T-cell (primary cell): ENCODE data around the gene CENPM. TPM values are rescaled to one million over a fixed set of nuclear protein-coding genes. Genes with fewer than 3 reads are reported as not detected.
A peak's percentile ranks its signal among the peaks of the same experiment; 100 is the strongest.

Experiments used
- ATAC-seq, 4 experiments: fragments of 200-7000 bp in 3 of 4; fragments of 150-1000 bp in 1 of 4; cut with Tn5 transposase; replicated peaks in 1 of 4; 1 replicate in 3 of 4; 2 replicates in 1 of 4; pipeline ENCODE4 v1.10.0; 2021; ENCODE audit warnings: moderate library complexity in 3 of 4, mild to moderate bottlenecking in 2 of 4, moderate number of reproducible peaks in 1 of 4
- CTCF ChIA-PET, 2 donors: fragments of 300-600 bp; sonication (Branson Sonifier 250); formaldehyde crosslinking; loops; one replicate each; lab custom pipeline; 2022; ENCODE audit warnings: antibody characterized with exemption in 2 of 2; lab: Charles Lee
- POLR2A ChIA-PET, 2 donors: fragments of 300-600 bp; sonication (Branson Sonifier 250); formaldehyde crosslinking; loops; one replicate each; lab custom pipeline; 2022; ENCODE audit warnings: antibody characterized with exemption in 2 of 2; lab: Charles Lee
- DNase-seq, 35 experiments: peaks; one replicate each; pipeline versions ENCODE4 v3.0.0 to v3.0.0-alpha.2; 2013 to 2023
- H3K27ac ChIP-seq: one replicate; pipeline ENCODE4 v1.5.1; 2013; ENCODE audit warnings: low read length
- H3K27me3 ChIP-seq, 2 experiments: replicated peaks in 1 of 2; 1 replicate in 1 of 2; 2 replicates in 1 of 2; pipeline versions ENCODE4 v1.6.1 to v1.7.0; 2013; ENCODE audit warnings: low read length in 1 of 2, mixed read lengths in 1 of 2; ENCODE audit not compliant: control insufficient read depth in 2 of 2, insufficient read depth in 2 of 2; ENCODE audit errors: extremely low read depth in 1 of 2
- H3K36me3 ChIP-seq, 2 donors: 1 replicate in 1 of 2; 2 replicates in 1 of 2; pipeline versions ENCODE4 v1.6.1 to v1.7.0; 2013; ENCODE audit warnings: low read length in 1 of 2; ENCODE audit not compliant: control insufficient read depth in 2 of 2, insufficient read depth in 1 of 2; ENCODE audit errors: extremely low read depth in 1 of 2
- H3K4me1 ChIP-seq, 2 experiments: 1 replicate in 1 of 2; 2 replicates in 1 of 2; pipeline versions ENCODE4 v1.6.1 to v1.7.0; 2013; ENCODE audit warnings: low read length in 2 of 2, mixed read lengths in 1 of 2; ENCODE audit not compliant: insufficient read depth in 2 of 2, control insufficient read depth in 1 of 2; ENCODE audit errors: extremely low read depth in 1 of 2
- H3K4me3 ChIP-seq, 2 donors: 1 replicate in 1 of 2; 2 replicates in 1 of 2; pipeline versions ENCODE4 v1.5.1 to v1.7.0; 2013; ENCODE audit warnings: mild to moderate bottlenecking in 2 of 2, low read length in 1 of 2, moderate library complexity in 1 of 2; ENCODE audit not compliant: control insufficient read depth in 1 of 2; ENCODE audit errors: extremely low read depth in 1 of 2
- H3K9me3 ChIP-seq: 2 replicates; pipeline ENCODE4 v1.7.0; 2013
- H3K27ac Mint-ChIP-seq, 2 donors: one replicate each; pipeline ENCODE4 v1.8.0; 2020 to 2021; ENCODE audit warnings: mild to moderate bottlenecking in 2 of 2, mixed read lengths in 2 of 2
- H3K27me3 Mint-ChIP-seq, 2 donors: one replicate each; pipeline ENCODE4 v1.8.0; 2021 to 2022; ENCODE audit warnings: mixed read lengths in 2 of 2
- H3K36me3 Mint-ChIP-seq: one replicate; pipeline ENCODE4 v1.8.0; 2021; ENCODE audit warnings: mixed read lengths
- H3K4me1 Mint-ChIP-seq, 3 donors: one replicate each; pipeline ENCODE4 v1.8.0; 2020 to 2022; ENCODE audit warnings: mixed read lengths in 3 of 3, mild to moderate bottlenecking in 1 of 3
- H3K4me3 Mint-ChIP-seq, 3 donors: one replicate each; pipeline ENCODE4 v1.8.0; 2020 to 2022; ENCODE audit warnings: mild to moderate bottlenecking in 3 of 3, mixed read lengths in 3 of 3, moderate library complexity in 3 of 3
- H3K9me3 Mint-ChIP-seq, 3 donors: one replicate each; pipeline ENCODE4 v1.8.0; 2020 to 2022; ENCODE audit warnings: mixed read lengths in 3 of 3
- WGBS: methylation state at CpG from one replicate; pipeline ENCODE4 v1.1.5; 2013; ENCODE audit warnings: missing lambda C conversion rate; ENCODE audit not compliant: insufficient coverage; 5-methylcytosine and 5-hydroxymethylcytosine counted together
- total RNA-seq, 35 experiments: library from RNA in 6 of 35; stranded (reverse) in 6 of 35; fragments of 120-200 nt in 1 of 35; gene quantifications; one replicate each; pipeline versions ENCODE4 v1.2.1 to v1.2.4 and lab custom pipeline; 2013 to 2026

Gene CENPM
- total RNA-seq, 5 donors from 2014 or later (not counting 1 experiment from before 2014, with no cell fraction given), result 5.1 to 16.7 (median 7.9) TPM

DNA sequence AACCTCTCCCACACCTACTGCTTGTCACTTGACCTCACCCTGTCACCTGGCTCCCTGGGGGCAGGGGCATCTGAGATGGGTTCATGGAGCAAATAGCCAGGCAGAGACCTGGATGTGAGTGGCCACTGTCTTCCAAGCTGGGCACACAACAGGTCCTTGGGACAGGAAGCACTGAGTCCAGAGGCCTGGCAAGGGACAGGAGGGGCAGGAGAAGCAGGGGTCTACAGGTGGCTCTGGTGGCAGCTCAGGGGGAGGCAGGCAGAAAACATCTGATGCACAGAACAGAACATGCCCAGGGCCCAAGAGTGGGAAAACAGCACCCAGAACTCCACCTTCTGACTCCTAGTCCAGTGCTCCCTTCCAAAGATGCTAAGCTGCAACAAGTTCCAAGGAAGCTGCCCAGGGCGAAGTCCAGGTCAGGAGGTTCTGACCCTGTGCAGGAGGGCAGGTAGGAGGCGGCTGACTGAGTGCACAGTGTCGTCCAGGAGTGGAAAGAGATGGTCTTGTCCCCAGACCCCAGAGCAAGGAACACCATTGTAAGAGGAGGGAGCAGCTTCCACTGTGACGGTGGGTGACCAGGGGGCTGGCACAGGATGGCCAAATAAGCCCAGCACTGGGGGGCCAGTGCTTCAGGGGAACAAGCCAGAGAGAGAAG is 23.9 kb downstream of the CENPM start:
- H3K27ac ChIP-seq, result no peak overlapping the region
- 81% methylated on average over 3 of the region's 4 CpGs for WGBS
- H3K36me3 ChIP-seq, result no peaks in the 10 kb centered on the region
- Mint-ChIP-seq H3K27me3 (no peaks in the 10 kb centered on the region), H3K27ac (no peak overlapping the region), H3K4me3 (no peak overlapping the region), H3K9me3 (no peaks in the 10 kb centered on the region), H3K36me3 (no peaks in the 10 kb centered on the region), H3K4me1 (peaks cover 23 to 29% (median 27%) of the 10 kb centered on the region in 3 donors)
- ATAC-seq, result no peak
- no peak overlapping the region for H3K4me3 ChIP-seq
- H3K9me3 ChIP-seq, result no peaks in the 10 kb centered on the region
- POLR2A ChIA-PET, result interaction anchor here (0.7 to 1.0 kb wide), 3 partner anchors 11 to 225 kb away, joined by 3 to 6 read pairs (median 3); no protein-coding TSS in a partner anchor
- peaks cover 0 to 36% of the 10 kb centered on the region in 2 experiments for H3K27me3 ChIP-seq
- H3K4me1 ChIP-seq, result peaks cover 3 to 46% of the 10 kb centered on the region in 2 experiments
- DNase-seq, result no peak
- CTCF ChIA-PET, result interaction anchor here in 1 of 2 donors (0.6 to 1.7 kb wide), 2 partner anchors 18 to 84 kb away, joined by 3 to 6 read pairs; no protein-coding TSS in a partner anchor

- Mint-ChIP-seq H3K4me3 (no peak overlapping the region), H3K27ac (no peak overlapping the region), H3K4me1 (peaks cover 21 to 25% (median 24%) of the 10 kb centered on the region in 3 donors), H3K36me3 (no peaks in the 10 kb centered on the region), H3K27me3 (no peaks in the 10 kb centered on the region), H3K9me3 (no peaks in the 10 kb centered on the region)
- ATAC-seq, result no peak
- Histone ChIP-seq H3K9me3 (no peaks in the 10 kb centered on the region), H3K4me1 (peaks cover 3 to 48% of the 10 kb centered on the region in 2 experiments), H3K27me3 (peaks cover 0 to 44% of the 10 kb centered on the region in 2 experiments), H3K27ac (no peak overlapping the region), H3K4me3 (no peak overlapping the region), H3K36me3 (no peaks in the 10 kb centered on the region)
- POLR2A ChIA-PET, result interaction anchor here (0.7 kb wide), 2 partner anchors 26 to 60 kb away, joined by 6 to 9 read pairs; no protein-coding TSS in a partner anchor
- CTCF ChIA-PET, result no interaction called here
- WGBS, result 84% methylated on average over 3 of the region's 5 CpGs
- no peak for DNase-seq
Observed at GRCh38 chr22:41922328-41922727, 24.6 kb downstream of the CENPM start.

DNA sequence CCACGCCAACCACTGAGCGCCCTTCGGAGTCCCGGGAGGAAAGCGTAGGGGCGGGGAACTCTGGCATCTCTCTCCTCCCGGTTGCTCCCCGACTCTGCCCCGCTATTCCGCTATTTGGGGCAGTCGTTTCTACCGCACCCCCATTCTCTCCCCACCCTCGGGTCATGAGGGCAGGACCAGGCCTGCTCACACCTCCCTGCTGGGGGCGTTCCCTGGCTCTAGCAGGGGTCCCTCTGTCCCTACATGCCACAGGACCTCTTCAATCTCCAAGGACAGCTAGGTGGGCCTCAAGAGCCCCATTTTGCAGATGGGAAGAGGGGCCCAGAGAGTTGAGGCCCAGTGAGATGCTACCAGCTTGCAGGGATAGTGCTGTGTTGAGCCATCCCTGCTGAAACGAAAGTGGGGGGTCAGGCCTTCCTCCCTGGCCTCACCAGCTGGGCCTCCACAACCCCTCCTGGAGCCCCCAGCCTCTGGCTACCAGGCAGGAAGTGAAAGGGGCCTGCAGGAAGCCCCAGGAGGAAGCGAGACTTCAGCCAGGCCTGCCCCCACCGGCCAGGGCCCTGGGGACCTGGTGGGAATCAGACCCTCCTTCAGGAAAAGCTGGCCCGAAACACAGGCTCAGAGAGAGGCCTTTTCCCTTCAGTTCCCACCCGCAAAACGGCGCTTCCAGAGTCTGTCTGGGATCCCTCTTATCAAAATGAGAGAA is 26.5 kb downstream of the CENPM start:
- no peak overlapping the region for H3K27ac Mint-ChIP-seq
- ChIA-PET POLR2A (no interaction called here), CTCF (interaction anchor here in 1 of 2 donors (1.3 kb wide), 1 partner anchor 174 kb away, joined by 3 read pairs; no protein-coding TSS in a partner anchor)
- Histone ChIP-seq H3K36me3 (no peaks in the 10 kb centered on the region), H3K9me3 (no peaks in the 10 kb centered on the region), H3K4me3 (no peak overlapping the region), H3K27me3 (peaks cover 10 to 47% of the 10 kb centered on the region in 2 experiments), H3K27ac (no peak overlapping the region), H3K4me1 (peaks cover 4 to 40% of the 10 kb centered on the region in 2 experiments)
- 79% methylated on average over 17 of the region's 21 CpGs for WGBS
- H3K4me1 Mint-ChIP-seq, result peaks cover 22 to 29% (median 25%) of the 10 kb centered on the region in 3 donors
- ATAC-seq, result peak in 1 of 4 experiments; percentile 1
- H3K27me3 Mint-ChIP-seq, result peaks cover 4 to 15% of the 10 kb centered on the region in 2 donors
- no peaks in the 10 kb centered on the region for H3K9me3 Mint-ChIP-seq
- peak overlapping the region; percentile 47 to 75 (median 57) for H3K4me3 Mint-ChIP-seq
- no peaks in the 10 kb centered on the region for H3K36me3 Mint-ChIP-seq
- no peak for DNase-seq

DNA sequence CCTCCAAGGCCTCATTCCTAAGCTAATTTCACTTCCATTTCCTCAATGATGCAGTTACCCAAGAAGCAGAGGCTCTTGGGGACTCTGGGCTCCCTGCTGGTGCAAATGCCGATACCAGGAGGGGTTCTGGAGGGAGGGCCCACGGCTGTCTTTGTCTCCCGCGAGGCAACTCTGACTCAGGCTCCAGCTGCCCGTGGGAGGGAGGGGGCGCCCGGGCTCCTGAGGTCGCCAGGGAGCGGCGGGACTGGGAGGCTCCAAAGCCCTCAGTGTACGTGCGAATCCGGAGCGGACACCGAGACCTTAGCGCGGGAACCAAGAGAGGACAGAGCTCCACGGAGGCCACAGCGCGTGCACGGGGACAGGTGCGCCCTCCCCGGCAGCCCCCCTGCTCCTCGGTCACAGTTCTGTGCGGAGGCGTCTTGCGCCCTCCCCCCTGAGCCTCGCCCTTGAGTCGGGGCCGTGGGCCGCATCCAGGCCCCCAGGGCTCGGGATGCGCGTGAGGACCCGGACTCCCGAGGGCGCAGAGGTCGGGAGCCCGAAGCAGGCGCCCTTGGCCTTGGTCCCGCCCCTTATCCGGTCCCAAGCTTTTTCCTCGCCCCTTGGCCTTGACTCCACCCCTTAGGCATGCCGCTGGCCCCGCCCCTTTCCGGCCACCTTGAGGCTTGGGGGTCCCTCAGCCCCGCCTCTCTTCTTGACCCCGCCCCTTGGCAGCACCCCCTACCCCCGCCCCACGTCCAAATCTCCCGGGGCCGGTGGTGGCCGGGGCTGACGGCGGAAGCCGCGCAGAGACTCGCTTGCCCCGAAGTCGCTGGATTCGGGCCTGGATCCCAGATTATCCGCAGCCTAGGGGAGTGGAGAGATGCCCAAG is 27.4 kb downstream of the CENPM start:
- Histone ChIP-seq H3K36me3 (no peaks in the 10 kb centered on the region), H3K4me1 (peaks cover 5 to 40% of the 10 kb centered on the region in 2 experiments), H3K4me3 (peak overlapping the region; percentile 48 to 68), H3K27ac (peak overlapping the region; percentile 7), H3K27me3 (peaks cover 10 to 47% of the 10 kb centered on the region in 2 experiments), H3K9me3 (no peaks in the 10 kb centered on the region)
- 10% methylated on average over 49 of the region's 62 CpGs for WGBS
- ATAC-seq (peak; percentile 46 to 66 (median 52)), DNase-seq (peak in 7 of 35 experiments; percentile 22 to 51 (median 33))
- ChIA-PET POLR2A (interaction anchor here in 1 of 2 donors (0.6 kb wide), 1 partner anchor 57 kb away, joined by 3 read pairs; no protein-coding TSS in a partner anchor), CTCF (no interaction called here)
- Mint-ChIP-seq H3K4me3 (peak overlapping the region; percentile 66 to 75 (median 67)), H3K27me3 (peaks cover 4 to 17% of the 10 kb centered on the region in 2 donors), H3K9me3 (no peaks in the 10 kb centered on the region), H3K4me1 (peaks cover 20 to 29% (median 23%) of the 10 kb centered on the region in 3 donors), H3K36me3 (no peaks in the 10 kb centered on the region), H3K27ac (peak overlapping the region in 1 of 2 donors; percentile 48)

GRCh38 chr22:41917903-41918791 is 28.8 kb downstream of the CENPM start:
- no peaks in the 10 kb centered on the region for H3K9me3 Mint-ChIP-seq
- no peak overlapping the region for H3K4me3 ChIP-seq
- H3K27ac ChIP-seq, result no peak overlapping the region
- H3K9me3 ChIP-seq, result no peaks in the 10 kb centered on the region
- peaks cover 5 to 47% of the 10 kb centered on the region in 2 experiments for H3K4me1 ChIP-seq
- H3K27me3 Mint-ChIP-seq, result peaks cover 7 to 21% of the 10 kb centered on the region in 2 donors
- WGBS, result 79% methylated on average over 16 of the region's 23 CpGs
- H3K27ac Mint-ChIP-seq, result no peak overlapping the region
- DNase-seq (peak in 4 of 35 experiments; percentile 20 to 45 (median 33)), ATAC-seq (no peak)
- H3K4me1 Mint-ChIP-seq, result peaks cover 22 to 31% (median 23%) of the 10 kb centered on the region in 3 donors
- CTCF ChIA-PET, result no interaction called here
- no peaks in the 10 kb centered on the region for H3K36me3 ChIP-seq
- peaks cover 11 to 53% of the 10 kb centered on the region in 2 experiments for H3K27me3 ChIP-seq
- H3K4me3 Mint-ChIP-seq, result peak overlapping the region; percentile 51 to 75 (median 59)
- no peaks in the 10 kb centered on the region for H3K36me3 Mint-ChIP-seq
- POLR2A ChIA-PET, result no interaction called here
